ENCODE results near the gene ACAP1.

DNA sequence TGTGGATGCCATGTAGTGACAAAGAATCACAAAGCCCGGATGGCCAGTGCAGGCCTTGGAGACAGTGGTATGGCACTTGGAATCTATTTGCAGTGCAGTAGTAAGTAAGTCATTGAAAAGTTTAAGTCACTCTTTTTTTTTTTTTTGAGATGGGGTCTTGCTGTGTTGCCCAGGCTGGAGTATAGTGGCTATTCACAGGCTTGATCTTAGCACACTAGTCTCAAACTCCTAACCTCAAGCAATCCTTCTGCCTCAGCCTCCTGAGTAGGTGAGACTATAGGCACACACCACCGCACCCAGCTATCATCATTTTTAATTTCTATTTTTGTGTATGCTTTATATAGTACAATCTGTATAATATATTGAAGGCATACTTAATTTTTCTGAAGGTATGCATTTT, 62.3 kb downstream of the ACAP1 start:
- no peak for TF ChIP-seq POLR2A (IDR thresholded peaks at IDR 0.05; ENCODE audit: extremely low read depth, insufficient read length)
- TF ChIP-seq, protein P1, sequence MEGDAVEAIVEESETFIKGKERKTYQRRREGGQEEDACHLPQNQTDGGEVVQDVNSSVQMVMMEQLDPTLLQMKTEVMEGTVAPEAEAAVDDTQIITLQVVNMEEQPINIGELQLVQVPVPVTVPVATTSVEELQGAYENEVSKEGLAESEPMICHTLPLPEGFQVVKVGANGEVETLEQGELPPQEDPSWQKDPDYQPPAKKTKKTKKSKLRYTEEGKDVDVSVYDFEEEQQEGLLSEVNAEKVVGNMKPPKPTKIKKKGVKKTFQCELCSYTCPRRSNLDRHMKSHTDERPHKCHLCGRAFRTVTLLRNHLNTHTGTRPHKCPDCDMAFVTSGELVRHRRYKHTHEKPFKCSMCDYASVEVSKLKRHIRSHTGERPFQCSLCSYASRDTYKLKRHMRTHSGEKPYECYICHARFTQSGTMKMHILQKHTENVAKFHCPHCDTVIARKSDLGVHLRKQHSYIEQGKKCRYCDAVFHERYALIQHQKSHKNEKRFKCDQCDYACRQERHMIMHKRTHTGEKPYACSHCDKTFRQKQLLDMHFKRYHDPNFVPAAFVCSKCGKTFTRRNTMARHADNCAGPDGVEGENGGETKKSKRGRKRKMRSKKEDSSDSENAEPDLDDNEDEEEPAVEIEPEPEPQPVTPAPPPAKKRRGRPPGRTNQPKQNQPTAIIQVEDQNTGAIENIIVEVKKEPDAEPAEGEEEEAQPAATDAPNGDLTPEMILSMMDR (IDR thresholded peaks at IDR 0.05; ENCODE audit: low read depth, low read length), result no peak
